Uterus (tissue), 4 donors: ENCODE measurements around the gene HOXC4. TPM values are rescaled to one million over a fixed set of nuclear protein-coding genes. Genes with fewer than 3 reads are reported as not detected.

Source experiments
- DNase-seq, 2 donors: peaks; one replicate each; pipeline ENCODE4 v3.0.0-alpha.2; 2019 to 2020
- H3K27ac ChIP-seq, 2 donors: fragments of 200-600 bp; sonication (generic); 1 replicate in 1 of 2; 2 replicates in 1 of 2; pipeline ENCODE4 v1.5.1; 2016 to 2018
- H3K27me3 ChIP-seq, 2 donors: fragments of 200-600 bp; sonication (generic); one replicate each; pipeline ENCODE4 v1.5.1; 2018 to 2019; ENCODE audit warnings: control low read depth in 1 of 2
- H3K36me3 ChIP-seq, 2 donors: fragments of 200-600 bp; sonication (generic); one replicate each; pipeline ENCODE4 v1.5.1; 2019; ENCODE audit warnings: control low read depth in 1 of 2
- H3K4me1 ChIP-seq, 2 donors: fragments of 200-600 bp; sonication (generic); one replicate each; pipeline ENCODE4 v1.5.1; 2018 to 2019; ENCODE audit warnings: control low read depth in 1 of 2
- H3K4me3 ChIP-seq, 2 donors: fragments of 200-600 bp; sonication (generic); 1 replicate in 1 of 2; 2 replicates in 1 of 2; pipeline ENCODE4 v1.5.1; 2018 to 2019; ENCODE audit warnings: mild to moderate bottlenecking in 1 of 2
- H3K9me3 ChIP-seq, 2 donors: fragments of 200-600 bp; sonication (generic); one replicate each; pipeline ENCODE4 v1.5.1; 2019; ENCODE audit warnings: control low read depth in 1 of 2
- POLR2A ChIP-seq, 2 donors: fragments of 450-650 bp; IDR thresholded peaks; one replicate each; pipeline ENCODE4 v1.6.1; 2016; ENCODE audit warnings: antibody characterized with exemption in 2 of 2, mild to moderate bottlenecking in 1 of 2, moderate library complexity in 1 of 2
- intact Hi-C: fragments of 100-400 bp; cut with DNase I; formaldehyde crosslinking; loops from one replicate; pipeline ENCODE4 v1.15.1; 2023; ENCODE audit warnings: low total_unique reads
- total RNA-seq, 4 donors: library from RNA; depleted of rRNA in 3 of 4; stranded (reverse); fragments of >200 nt in 3 of 4; gene quantifications; one replicate each; pipeline versions ENCODE4 v1.1.0 to v1.2.4, GENCODE V29; 2014 to 2023
- TF ChIP-seq, protein P1 (sequence below), 4 experiments: fragments of 200-600 bp in 2 of 4; fragments of 450-650 bp in 2 of 4; sonication (generic) in 2 of 4; IDR thresholded peaks; one replicate each; pipeline ENCODE4 v1.5.1; 2016 to 2019; ENCODE audit warnings: antibody characterized with exemption in 4 of 4, mild to moderate bottlenecking in 2 of 4, moderate library complexity in 1 of 4
- donor health status: DM: yes; HTN: yes; CAD: no.

HOXC4 gene
- total RNA-seq, 4 donors from 2014 or later = 0.83 to 28.6 (median 1.2) TPM; not detected in 1

GRCh38 chr12:54059668-54060067, 6.0 kb downstream of the HOXC4 start:
- H3K9me3 ChIP-seq = no peaks in the 10 kb centered on the region
- TF ChIP-seq POLR2A (IDR thresholded peaks at IDR 0.05) = no peak
- TF ChIP-seq, protein P1, sequence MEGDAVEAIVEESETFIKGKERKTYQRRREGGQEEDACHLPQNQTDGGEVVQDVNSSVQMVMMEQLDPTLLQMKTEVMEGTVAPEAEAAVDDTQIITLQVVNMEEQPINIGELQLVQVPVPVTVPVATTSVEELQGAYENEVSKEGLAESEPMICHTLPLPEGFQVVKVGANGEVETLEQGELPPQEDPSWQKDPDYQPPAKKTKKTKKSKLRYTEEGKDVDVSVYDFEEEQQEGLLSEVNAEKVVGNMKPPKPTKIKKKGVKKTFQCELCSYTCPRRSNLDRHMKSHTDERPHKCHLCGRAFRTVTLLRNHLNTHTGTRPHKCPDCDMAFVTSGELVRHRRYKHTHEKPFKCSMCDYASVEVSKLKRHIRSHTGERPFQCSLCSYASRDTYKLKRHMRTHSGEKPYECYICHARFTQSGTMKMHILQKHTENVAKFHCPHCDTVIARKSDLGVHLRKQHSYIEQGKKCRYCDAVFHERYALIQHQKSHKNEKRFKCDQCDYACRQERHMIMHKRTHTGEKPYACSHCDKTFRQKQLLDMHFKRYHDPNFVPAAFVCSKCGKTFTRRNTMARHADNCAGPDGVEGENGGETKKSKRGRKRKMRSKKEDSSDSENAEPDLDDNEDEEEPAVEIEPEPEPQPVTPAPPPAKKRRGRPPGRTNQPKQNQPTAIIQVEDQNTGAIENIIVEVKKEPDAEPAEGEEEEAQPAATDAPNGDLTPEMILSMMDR (IDR thresholded peaks at IDR 0.05) = no peak
- no peaks in the 10 kb centered on the region for H3K4me1 ChIP-seq
- DNase-seq = no peak
- H3K27me3 ChIP-seq = no peaks in the 10 kb centered on the region
- H3K36me3 ChIP-seq = no peaks in the 10 kb centered on the region
- intact Hi-C loops = no loop called here
- H3K4me3 ChIP-seq = no peak overlapping the region
- no peak overlapping the region for H3K27ac ChIP-seq

DNA sequence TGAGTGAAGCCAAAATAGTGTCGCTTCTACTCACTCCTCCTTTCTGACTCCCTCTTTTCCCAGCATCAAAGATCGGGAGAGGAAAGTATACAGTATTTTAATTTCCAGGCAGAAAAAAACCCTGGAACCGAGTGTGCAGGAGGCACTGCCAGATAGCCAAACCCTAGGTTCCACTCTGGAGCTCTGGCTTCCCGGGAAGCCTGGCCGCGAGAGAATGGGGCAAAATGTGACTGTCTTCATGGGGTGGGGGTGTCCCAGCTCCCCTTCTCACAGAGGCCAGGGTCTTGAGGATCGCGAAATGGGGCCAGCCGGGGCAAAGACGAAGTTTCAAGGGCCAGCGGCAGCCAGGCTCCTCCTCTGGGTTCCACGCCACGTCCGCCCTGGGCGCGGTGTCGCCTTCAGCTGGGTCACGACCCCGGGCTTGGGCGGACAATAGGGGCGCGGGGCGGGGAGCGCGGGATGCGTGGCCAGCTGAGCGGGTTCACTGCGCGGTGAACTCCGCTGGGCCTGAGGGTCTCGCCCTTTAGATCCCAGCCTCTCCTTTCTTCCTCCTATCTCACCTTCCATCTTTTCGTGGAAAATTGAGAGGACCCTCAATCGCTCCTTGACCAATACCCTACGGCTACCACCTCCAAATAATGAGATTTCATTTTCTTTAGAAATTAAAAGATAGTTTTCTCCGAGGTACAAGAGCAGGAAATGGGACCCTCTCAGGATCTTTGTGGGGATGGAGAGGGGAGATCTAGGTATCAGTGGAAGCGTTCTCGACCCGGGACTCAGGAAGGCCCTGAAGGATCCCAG, 6.7 kb downstream of the HOXC4 start:
- Histone ChIP-seq H3K27me3 (no peaks in the 10 kb centered on the region), H3K4me3 (no peak overlapping the region), H3K4me1 (no peaks in the 10 kb centered on the region), H3K9me3 (no peaks in the 10 kb centered on the region), H3K36me3 (no peaks in the 10 kb centered on the region), H3K27ac (no peak overlapping the region)
- no peak for DNase-seq
- intact Hi-C loops = no loop called here
- no peak for TF ChIP-seq POLR2A (IDR thresholded peaks at IDR 0.05)
- TF ChIP-seq, protein P1 (IDR thresholded peaks at IDR 0.05) = no peak

DNA sequence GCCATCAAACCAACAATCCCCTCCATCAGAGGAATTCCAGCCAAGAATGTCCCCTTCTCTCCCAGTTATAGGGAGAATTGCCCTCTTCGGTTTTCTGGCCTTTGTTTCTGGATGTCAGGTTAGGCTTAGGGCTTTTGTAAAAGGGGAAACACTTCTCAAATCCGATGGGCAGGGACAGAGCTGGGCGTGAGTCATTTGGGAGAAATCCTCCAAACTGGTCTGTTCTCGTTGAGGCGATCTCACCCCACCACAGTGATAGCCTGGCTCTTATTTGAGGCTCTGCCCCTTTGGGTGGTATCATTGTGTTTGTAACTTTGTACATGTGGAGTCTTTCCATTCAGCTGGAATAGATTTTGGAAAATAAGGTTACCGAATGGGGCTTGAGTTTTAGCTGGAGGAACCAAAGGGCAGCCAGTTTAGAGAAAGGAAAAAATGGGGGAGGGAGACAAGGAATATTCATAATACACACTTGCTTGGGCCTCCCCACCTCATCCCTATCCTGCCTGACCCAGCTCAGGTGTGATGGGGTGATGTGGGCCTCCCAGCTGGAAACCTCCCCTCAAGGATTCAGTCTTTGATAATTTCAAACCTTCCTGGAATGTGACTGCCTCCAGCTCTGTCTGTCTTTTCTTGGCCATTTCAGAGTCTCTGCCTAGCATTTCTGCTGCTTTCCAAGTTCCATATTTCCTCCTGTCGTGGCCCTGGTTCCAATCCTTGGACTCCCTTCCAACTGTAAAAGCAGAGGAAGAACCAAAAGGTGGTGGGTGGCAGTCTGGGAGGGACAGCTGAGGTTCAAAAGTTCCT, 7.5 kb downstream of the HOXC4 start:
- no peak for DNase-seq
- Histone ChIP-seq H3K27me3 (no peaks in the 10 kb centered on the region), H3K4me1 (no peaks in the 10 kb centered on the region), H3K9me3 (no peaks in the 10 kb centered on the region), H3K4me3 (no peak overlapping the region), H3K36me3 (no peaks in the 10 kb centered on the region), H3K27ac (no peak overlapping the region)
- intact Hi-C loops = no loop called here
- TF ChIP-seq POLR2A (IDR thresholded peaks at IDR 0.05) = no peak
- TF ChIP-seq, protein P1 (IDR thresholded peaks at IDR 0.05) = no peak

DNA sequence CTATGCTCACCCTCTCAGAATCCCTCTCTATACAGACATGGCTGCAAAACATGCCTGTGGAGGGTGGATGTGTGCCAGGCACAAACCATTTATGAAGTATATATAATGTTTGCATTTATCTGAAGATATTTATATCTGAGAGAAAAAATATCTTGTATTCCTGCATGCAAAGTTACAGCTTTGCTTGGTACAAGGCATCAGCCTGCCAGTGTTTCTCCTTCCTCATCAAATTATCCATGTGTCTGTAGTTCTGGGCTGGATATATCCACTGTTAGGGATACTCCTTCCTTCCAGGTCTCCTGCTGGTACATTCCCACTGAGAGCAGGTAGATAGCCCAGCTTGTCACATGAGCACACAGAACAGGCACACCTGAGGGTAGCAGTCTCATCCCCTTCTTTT, 12.0 kb downstream of the HOXC4 start:
- Histone ChIP-seq H3K36me3 (no peaks in the 10 kb centered on the region), H3K9me3 (no peaks in the 10 kb centered on the region), H3K27me3 (no peaks in the 10 kb centered on the region), H3K4me1 (no peaks in the 10 kb centered on the region), H3K27ac (no peak overlapping the region), H3K4me3 (no peak overlapping the region)
- no peak for DNase-seq
- intact Hi-C loops = no loop called here
- TF ChIP-seq POLR2A (IDR thresholded peaks at IDR 0.05) = no peak
- TF ChIP-seq, protein P1 (IDR thresholded peaks at IDR 0.05) = no peak

GRCh38 chr12:54066408-54066807, 12.8 kb downstream of the HOXC4 start:
- no peaks in the 10 kb centered on the region for H3K9me3 ChIP-seq
- no peak for DNase-seq
- H3K4me3 ChIP-seq = no peak overlapping the region
- H3K27me3 ChIP-seq = no peaks in the 10 kb centered on the region
- intact Hi-C loops = no loop called here
- H3K4me1 ChIP-seq = no peaks in the 10 kb centered on the region
- no peak for TF ChIP-seq POLR2A (IDR thresholded peaks at IDR 0.05)
- TF ChIP-seq, protein P1 (IDR thresholded peaks at IDR 0.05) = no peak
- no peaks in the 10 kb centered on the region for H3K36me3 ChIP-seq
- no peak overlapping the region for H3K27ac ChIP-seq
